ENCODE data around the gene NUTF2.
A peak's percentile ranks its signal among the peaks of the same experiment; 100 is the strongest.

NUTF2 gene

DNA sequence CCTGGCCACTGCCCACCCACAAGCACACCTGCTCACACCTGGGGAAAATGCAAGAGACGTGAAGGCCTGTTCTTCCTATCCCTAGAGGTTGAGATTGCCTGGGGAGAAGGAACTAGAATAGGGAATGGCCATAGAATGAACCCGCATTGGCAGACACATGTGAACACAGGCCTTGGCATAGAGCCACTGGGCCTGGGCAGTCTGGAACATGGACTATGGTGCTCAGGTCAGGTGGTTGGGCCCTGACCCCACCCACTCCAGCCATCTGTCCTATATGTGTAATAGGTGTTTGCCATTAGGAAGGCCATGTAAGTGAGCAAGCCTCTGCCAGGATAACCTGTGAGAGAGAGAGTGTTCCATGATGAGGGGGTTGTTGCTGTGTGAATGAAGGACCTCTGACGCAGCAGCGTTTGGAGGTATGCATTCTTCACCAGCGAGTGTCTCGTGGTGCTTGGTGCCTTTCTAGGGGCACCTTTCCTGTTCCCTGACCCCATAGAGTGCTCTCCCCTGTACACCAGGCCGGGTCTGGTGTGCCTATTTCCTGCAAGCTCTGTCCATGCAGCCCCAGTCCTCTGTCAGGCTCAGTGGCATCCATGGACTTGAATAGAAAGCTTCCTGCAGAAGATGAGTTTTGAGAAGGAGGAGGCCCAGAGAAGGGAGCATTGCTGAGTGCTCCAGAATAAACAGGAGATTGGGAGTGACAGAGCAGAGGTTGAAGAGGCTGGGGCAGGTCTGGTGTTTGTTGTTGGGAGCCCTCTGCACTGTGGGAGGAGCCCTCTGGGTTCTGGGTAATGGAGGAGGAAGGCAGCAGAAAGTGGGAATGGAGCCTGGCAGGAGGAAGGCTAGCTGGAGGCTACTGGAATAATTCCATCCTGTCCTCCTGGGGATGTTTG, 69.3 kb downstream of the NUTF2 start:
- Mint-ChIP-seq H3K27ac (peak overlapping the region; percentile 57), H3K4me3 (no peak overlapping the region), H3K9me3 (no peaks in the 10 kb centered on the region), H3K27me3 (ENCODE audit: low read depth, poor library complexity) (peaks cover 3% of the 10 kb centered on the region), H3K36me3 (ENCODE audit: low read depth) (peaks cover 14% of the 10 kb centered on the region), H3K4me1 (peaks cover 19% of the 10 kb centered on the region)
- TF ChIP-seq CTCF (IDR thresholded peaks at IDR 0.05), result no peak
- no peak for DNase-seq

DNA sequence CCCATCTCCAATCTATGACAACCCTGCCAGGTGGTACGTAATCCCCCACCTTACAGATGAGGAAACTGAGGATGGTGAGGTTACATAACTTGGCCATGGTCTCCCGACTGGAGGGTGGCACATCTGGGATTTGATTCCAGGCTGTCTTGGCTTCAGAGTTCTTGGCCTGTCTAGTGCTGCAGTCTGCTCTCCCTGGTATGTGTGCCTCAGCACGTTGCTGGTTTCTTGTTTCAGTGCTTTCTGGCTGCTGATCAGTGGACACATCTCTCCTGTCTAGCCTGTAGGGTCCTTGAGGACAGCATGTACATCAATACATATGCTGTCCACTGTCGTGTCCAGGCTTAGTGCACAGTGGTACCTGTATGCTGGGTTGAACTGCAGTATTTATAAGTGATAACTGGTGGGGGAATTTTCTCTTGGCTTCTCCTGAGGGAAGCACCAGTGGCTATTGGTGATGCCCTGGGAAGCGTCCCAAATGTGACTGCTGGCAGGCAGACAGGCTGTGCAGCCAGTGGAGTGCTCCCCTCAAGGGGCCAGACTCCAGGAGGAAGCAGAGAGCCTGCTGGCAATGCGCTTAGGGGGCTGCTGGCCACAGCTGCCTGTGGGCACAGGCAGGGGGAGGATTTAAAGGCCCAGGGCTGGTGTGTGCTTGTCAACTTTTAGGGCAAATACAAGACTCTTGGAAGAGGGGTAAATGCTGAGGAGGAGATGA, 70.6 kb downstream of the NUTF2 start:
- DNase-seq, result no peak
- Mint-ChIP-seq H3K36me3 (ENCODE audit: low read depth) (peaks cover 21% of the 10 kb centered on the region), H3K4me1 (peaks cover 19% of the 10 kb centered on the region), H3K4me3 (no peak overlapping the region), H3K9me3 (no peaks in the 10 kb centered on the region), H3K27ac (peak overlapping the region; percentile 41), H3K27me3 (ENCODE audit: low read depth, poor library complexity) (peaks cover 3% of the 10 kb centered on the region)
- TF ChIP-seq CTCF (IDR thresholded peaks at IDR 0.05), result no peak

DNA sequence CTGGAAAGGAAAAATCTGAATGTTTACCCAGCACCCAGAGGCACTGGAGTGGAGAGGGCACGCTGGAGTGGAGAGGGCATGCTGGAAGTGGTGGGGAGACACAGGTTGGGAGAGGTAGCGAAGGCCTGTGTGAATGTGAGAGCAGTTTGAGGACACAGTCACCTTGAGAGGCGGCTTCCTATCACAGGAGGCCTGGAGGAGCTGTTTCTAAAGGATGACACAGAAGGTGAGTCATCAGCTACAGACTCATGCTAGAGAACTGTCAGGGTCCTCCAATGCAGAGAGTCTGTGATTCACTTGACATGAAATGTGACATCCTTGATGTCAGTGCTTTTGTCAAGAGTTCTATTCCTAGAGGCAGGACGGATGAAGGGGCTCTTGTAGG, 71.1 kb downstream of the NUTF2 start:
- Mint-ChIP-seq H3K36me3 (ENCODE audit: low read depth) (peaks cover 21% of the 10 kb centered on the region), H3K4me3 (no peak overlapping the region), H3K9me3 (no peaks in the 10 kb centered on the region), H3K27me3 (ENCODE audit: low read depth, poor library complexity) (peaks cover 3% of the 10 kb centered on the region), H3K27ac (peak overlapping the region; percentile 41), H3K4me1 (peaks cover 19% of the 10 kb centered on the region)
- no peak for TF ChIP-seq CTCF (IDR thresholded peaks at IDR 0.05)
- DNase-seq, result no peak

- peaks cover 16% of the 10 kb centered on the region for H3K36me3 Mint-ChIP-seq (ENCODE audit: low read depth)
- TF ChIP-seq CTCF (IDR thresholded peaks at IDR 0.05), result no peak
- H3K4me3 Mint-ChIP-seq, result no peak overlapping the region
- no peak overlapping the region for H3K27ac Mint-ChIP-seq
- no peaks in the 10 kb centered on the region for H3K9me3 Mint-ChIP-seq
- peaks cover 3% of the 10 kb centered on the region for H3K27me3 Mint-ChIP-seq (ENCODE audit: low read depth, poor library complexity)
- peaks cover 19% of the 10 kb centered on the region for H3K4me1 Mint-ChIP-seq
- DNase-seq, result no peak
Measured at GRCh38 chr16:67919622-67920221, 73.0 kb downstream of the NUTF2 start.
